K562 treated with DMSO at 1 percent for 48 hours (cell line): ENCODE measurements around the gene TNK1. TPM values are rescaled to one million over a fixed set of nuclear protein-coding genes. Genes with fewer than 3 reads are reported as not detected.

ENCODE experiments used
- total RNA-seq: library from RNA; unstranded; fragments of 300-600 nt; gene quantifications from 2 replicates; pipeline ENCODE4 v1.2.3, GENCODE V29; 2022; ENCODE audit warnings: low replicate concordance; ENCODE audit errors: extremely low read depth

Gene TNK1
- not detected in 2 replicates for total RNA-seq

GRCh38 chr17:7380855-7381683, at the start of gene TNK1:
Gene TNK1, plus strand, starts transcription at chr17:7381089. Its CDS starts 1,838 bp downstream, at chr17:7382927.

GRCh38 chr17:7336240-7337175, 44.4 kb upstream of the TNK1 start, which contains the start of gene ACAP1:
Gene ACAP1, plus strand, starts transcription at chr17:7336529. Its CDS starts 206 bp downstream, at chr17:7336735.

DNA sequence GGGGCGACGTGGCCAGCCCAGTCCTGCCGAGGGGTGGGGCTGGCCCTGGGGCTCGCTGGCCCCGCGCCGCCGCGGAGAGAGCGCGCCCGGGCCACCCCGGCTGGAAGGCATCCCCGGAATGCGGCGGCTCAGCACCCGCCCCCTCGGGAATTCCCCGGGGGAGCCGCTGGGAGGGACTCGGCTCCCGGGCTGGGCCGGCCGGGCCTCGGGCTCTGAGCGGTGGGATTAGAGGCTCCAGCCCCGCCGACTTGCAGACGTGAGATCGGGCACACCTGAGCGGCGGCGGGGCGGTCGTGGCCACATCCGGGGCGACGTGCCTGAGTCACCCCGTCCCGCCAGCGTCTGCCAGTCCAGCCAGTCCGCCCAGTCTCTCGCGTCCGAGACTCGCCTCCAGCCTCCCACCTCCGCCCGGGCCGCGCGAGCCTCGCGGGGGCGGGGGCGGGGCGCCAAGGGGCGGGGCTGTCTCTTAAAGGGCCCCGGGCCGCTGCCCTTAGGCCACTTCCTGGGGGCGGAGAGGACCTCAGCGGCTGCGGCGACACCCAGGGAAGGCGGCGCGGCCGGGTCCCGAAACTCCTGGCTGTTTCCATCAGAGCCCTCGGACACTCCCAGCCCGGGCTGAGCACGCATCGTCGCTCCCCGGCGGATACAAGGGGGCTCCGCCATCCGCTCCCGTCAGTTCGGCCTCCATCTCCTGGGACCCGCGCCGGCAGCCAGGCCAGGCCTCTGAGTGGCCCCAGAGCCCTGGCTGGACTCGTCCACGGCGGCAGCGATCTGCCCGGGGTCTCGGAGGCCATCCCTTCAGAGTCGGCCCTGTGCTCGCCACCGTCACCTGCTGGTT, 29.0 kb upstream of the TNK1 start, which contains the start of gene KCTD11:
Gene KCTD11 (plus strand): TSS at position 498 of the 838 bp plus-strand sequence.

DNA sequence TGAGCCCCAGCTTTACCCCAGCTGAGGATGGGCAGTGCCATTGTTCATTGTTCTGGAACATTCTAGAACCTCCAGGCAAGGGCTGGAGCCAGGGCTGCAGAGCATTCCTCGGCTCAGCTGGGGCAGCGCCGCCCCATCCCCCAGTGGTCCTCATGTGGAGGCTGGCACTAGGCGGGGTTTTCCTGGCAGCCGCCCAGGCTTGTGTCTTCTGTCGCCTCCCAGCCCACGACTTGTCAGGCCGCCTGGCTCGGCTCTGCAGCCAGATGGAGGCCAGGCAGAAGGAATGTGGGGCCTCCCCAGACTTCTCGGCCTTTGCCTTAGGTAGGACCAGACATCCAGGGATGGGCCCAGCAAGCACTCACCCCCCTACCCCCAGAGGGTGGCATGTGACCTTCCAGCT, 25.8 kb upstream of the TNK1 start, which contains the start of gene TMEM95:
Gene TMEM95 (plus strand): TSS at position 104 of the 400 bp plus-strand sequence. CDS start 49 bp downstream, at position 153.

GRCh38 chr17:7394452-7395191, 13.7 kb downstream of the TNK1 start, which contains the start of gene PLSCR3:
Gene PLSCR3, minus strand, starts transcription at chr17:7394525. Its CDS starts 415 bp downstream, at chr17:7394110.

GRCh38 chr17:7403977-7404736, 23.3 kb downstream of the TNK1 start, which contains the start of gene TMEM256:
Gene TMEM256, minus strand, starts transcription at chr17:7404097. Its CDS starts 13 bp downstream, at chr17:7404084.

GRCh38 chr17:7407485-7408251, 26.8 kb downstream of the TNK1 start, which contains the start of gene NLGN2:
Gene NLGN2, plus strand, starts transcription at chr17:7407845. Its CDS starts 411 bp downstream, at chr17:7408256.

DNA sequence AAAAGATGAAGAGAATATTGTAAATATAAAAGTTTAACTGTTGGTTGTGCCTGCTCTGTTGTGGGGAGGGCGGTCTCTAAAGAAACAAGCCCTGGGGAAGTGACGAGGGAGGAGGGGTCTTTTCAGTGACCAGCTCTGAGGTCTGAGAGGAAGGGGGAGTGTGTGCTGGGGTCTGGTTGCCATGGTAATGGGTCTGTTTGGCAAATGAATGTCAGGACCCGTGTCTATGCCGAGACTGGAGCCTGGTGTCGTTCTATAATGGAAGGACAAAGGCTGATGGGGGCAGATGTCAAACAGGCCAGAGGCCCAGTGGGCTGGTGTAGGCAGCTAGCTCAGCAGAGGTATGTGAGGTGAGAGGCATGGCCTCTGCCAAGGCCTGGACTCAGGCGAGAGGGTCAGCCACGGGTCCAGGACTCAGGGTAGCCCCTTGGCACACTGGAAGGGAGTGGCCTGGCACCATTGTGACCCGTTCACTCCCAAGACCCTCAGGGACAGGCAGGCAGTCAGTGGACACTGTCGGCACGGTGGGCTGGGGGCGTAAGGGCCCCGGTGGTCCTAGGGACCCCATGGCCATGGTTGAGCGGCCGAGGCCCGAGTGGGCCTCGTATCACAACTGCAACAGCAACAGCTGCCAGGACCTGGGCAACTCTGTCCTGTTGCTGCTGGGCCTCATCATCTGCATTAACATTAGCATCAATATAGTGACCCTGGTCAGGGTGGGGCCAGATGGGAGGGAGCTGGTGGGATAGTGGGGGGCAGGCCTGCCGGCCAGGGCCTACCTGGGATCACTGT, 39.1 kb downstream of the TNK1 start, which contains the start of gene SPEM1:
Gene SPEM1 (plus strand): TSS at position 506 of the 792 bp plus-strand sequence. CDS start 61 bp downstream, at position 567.

DNA sequence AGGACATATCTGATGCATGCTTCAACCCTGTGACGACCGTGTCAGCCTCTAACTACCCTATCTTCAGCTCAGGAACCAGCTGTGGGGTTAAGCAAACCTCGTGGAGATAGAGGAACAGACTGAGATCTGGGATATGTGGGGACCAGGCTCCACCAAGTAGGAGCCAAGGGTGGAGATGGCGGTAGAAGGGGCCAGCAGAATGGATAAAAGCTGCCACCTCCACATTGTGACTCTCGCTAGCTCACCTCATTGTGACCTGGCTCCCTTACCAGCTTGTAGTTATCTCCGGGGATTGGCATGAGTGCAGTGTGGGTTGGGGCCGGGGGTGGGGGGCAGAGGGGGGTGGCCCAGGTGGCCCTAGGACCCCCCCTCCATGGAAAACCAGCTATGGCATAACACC, 44.4 kb downstream of the TNK1 start, which contains the start of gene SPEM2:
Gene SPEM2 (plus strand): TSS at position 301 of the 400 bp plus-strand sequence. CDS start 73 bp downstream, at position 374.

GRCh38 chr17:7428557-7428956, 47.7 kb downstream of the TNK1 start, which contains the start of gene SPEM3:
Gene SPEM3, plus strand, starts transcription at chr17:7428857. Its CDS starts 46 bp downstream, at chr17:7428903.

Other genes starting within 250 kb of the TNK1 start
- not detected in 2 replicates for gene ASGR1, start 201.7 kb upstream of the TNK1 start, total RNA-seq
- not detected in 2 replicates for gene DLG4, start 161.3 kb upstream of the TNK1 start, total RNA-seq
- 648 TPM in 1 of 2 replicates, not detected in the other for gene ACADVL, start 161.2 kb upstream of the TNK1 start, total RNA-seq
- not detected in 2 replicates for gene DVL2, start 146.6 kb upstream of the TNK1 start, total RNA-seq
- not detected in 2 replicates for gene PHF23, start 141.6 kb upstream of the TNK1 start, total RNA-seq
- gene GABARAP, start 138.6 kb upstream of the TNK1 start, total RNA-seq = not detected in 2 replicates
- gene CTDNEP1, start 129.4 kb upstream of the TNK1 start, total RNA-seq = not detected in 2 replicates
- not detected in 2 replicates for gene ELP5, start 128.9 kb upstream of the TNK1 start, total RNA-seq
- gene CLDN7, start 118.6 kb upstream of the TNK1 start, total RNA-seq = not detected in 2 replicates
- gene SLC2A4, start 99.4 kb upstream of the TNK1 start, total RNA-seq = not detected in 2 replicates
- gene YBX2, start 86.5 kb upstream of the TNK1 start, total RNA-seq = not detected in 2 replicates
- gene EIF5A, start 73.5 kb upstream of the TNK1 start, total RNA-seq = 875 TPM in 1 of 2 replicates, not detected in the other
- not detected in 2 replicates for gene GPS2, start 65.7 kb upstream of the TNK1 start, total RNA-seq
- not detected in 2 replicates for gene NEURL4, start 51.8 kb upstream of the TNK1 start, total RNA-seq
- not detected in 2 replicates for gene ACAP1, start 44.6 kb upstream of the TNK1 start, total RNA-seq
- gene KCTD11, start 28.9 kb upstream of the TNK1 start, total RNA-seq = not detected in 2 replicates
- gene TMEM95, start 25.9 kb upstream of the TNK1 start, total RNA-seq = not detected in 2 replicates
- not detected in 2 replicates for gene PLSCR3, start 13.4 kb downstream of the TNK1 start, total RNA-seq
- gene TMEM256, start 23.0 kb downstream of the TNK1 start, total RNA-seq = not detected in 2 replicates
- not detected in 2 replicates for gene NLGN2, start 26.8 kb downstream of the TNK1 start, total RNA-seq
- not detected in 2 replicates for gene SPEM1, start 39.2 kb downstream of the TNK1 start, total RNA-seq
- not detected in 2 replicates for gene SPEM2, start 44.5 kb downstream of the TNK1 start, total RNA-seq
- gene SPEM3, start 47.8 kb downstream of the TNK1 start, total RNA-seq = not detected in 2 replicates
- not detected in 2 replicates for gene TMEM102, start 54.3 kb downstream of the TNK1 start, total RNA-seq
- not detected in 2 replicates for gene FGF11, start 58.4 kb downstream of the TNK1 start, total RNA-seq
- gene CHRNB1, start 64.0 kb downstream of the TNK1 start, total RNA-seq = not detected in 2 replicates
- not detected in 2 replicates for gene ZBTB4, start 98.5 kb downstream of the TNK1 start, total RNA-seq
- gene SLC35G6, start 100.4 kb downstream of the TNK1 start, total RNA-seq = not detected in 2 replicates
- 83.6 TPM in 1 of 2 replicates, not detected in the other for gene POLR2A, start 103.3 kb downstream of the TNK1 start, total RNA-seq
- not detected in 2 replicates for gene TNFSF12, start 168.0 kb downstream of the TNK1 start, total RNA-seq
- not detected in 2 replicates for gene TNFSF13, start 177.7 kb downstream of the TNK1 start, total RNA-seq
- not detected in 2 replicates for gene SENP3, start 180.8 kb downstream of the TNK1 start, total RNA-seq
- not detected in 2 replicates for gene CD68, start 198.5 kb downstream of the TNK1 start, total RNA-seq
- gene MPDU1, start 202.8 kb downstream of the TNK1 start, total RNA-seq = not detected in 2 replicates
- not detected in 2 replicates for gene SOX15, start 209.0 kb downstream of the TNK1 start, total RNA-seq
- not detected in 2 replicates for gene FXR2, start 233.8 kb downstream of the TNK1 start, total RNA-seq
- gene SAT2, start 246.7 kb downstream of the TNK1 start, total RNA-seq = not detected in 2 replicates
- gene SHBG, start 249.0 kb downstream of the TNK1 start, total RNA-seq = not detected in 2 replicates